Measurements from ENCODE around the gene ATL3.

DNA sequence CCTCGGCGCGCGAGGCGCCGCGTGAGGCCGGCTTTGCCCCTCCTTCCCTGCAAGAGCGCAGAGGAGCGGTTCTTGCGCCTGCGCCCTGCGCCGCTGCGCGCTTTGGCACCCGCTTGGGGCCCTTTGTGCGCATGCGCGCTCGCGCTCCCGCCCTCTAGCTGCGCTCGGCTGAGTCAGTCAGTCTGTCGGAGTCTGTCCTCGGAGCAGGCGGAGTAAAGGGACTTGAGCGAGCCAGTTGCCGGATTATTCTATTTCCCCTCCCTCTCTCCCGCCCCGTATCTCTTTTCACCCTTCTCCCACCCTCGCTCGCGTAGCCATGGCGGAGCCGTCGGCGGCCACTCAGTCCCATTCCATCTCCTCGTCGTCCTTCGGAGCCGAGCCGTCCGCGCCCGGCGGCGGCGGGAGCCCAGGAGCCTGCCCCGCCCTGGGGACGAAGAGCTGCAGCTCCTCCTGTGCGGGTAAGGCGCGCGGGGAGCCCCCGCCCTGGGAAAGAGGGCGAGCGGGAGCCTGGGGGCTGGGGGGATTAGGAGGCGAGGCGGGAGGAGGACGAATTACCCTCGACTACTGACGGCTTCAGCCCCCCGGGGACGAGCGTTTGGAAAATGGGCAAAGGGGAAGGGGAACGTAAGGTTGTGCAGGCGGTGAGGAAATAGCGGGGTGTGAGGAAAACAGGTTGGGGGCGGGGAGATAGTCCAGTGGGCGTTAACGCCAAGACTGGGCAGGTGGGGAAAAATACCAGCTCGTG lies 10.3 kb upstream of the ATL3 start, which contains the start of gene RTN3:
- TF ChIP-seq, protein P1, sequence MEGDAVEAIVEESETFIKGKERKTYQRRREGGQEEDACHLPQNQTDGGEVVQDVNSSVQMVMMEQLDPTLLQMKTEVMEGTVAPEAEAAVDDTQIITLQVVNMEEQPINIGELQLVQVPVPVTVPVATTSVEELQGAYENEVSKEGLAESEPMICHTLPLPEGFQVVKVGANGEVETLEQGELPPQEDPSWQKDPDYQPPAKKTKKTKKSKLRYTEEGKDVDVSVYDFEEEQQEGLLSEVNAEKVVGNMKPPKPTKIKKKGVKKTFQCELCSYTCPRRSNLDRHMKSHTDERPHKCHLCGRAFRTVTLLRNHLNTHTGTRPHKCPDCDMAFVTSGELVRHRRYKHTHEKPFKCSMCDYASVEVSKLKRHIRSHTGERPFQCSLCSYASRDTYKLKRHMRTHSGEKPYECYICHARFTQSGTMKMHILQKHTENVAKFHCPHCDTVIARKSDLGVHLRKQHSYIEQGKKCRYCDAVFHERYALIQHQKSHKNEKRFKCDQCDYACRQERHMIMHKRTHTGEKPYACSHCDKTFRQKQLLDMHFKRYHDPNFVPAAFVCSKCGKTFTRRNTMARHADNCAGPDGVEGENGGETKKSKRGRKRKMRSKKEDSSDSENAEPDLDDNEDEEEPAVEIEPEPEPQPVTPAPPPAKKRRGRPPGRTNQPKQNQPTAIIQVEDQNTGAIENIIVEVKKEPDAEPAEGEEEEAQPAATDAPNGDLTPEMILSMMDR (IDR thresholded peaks at IDR 0.05) = no peak
- TF ChIP-seq POLR2A (IDR thresholded peaks at IDR 0.05) = peak; percentile 96 to 97
- peak in 1 of 4 donors; percentile 34 for TF ChIP-seq EP300 (IDR thresholded peaks at IDR 0.05)
